IMR-90 (cell line): ENCODE data around the gene TPI1. TPM values are rescaled to one million over a fixed set of nuclear protein-coding genes. Genes with fewer than 3 reads are reported as not detected.

ENCODE experiments used
- ATAC-seq: fragments of 200-7000 bp; cut with Tn5 transposase; 2 replicates; pipeline ENCODE4 v1.9.1; 2020; ENCODE audit warnings: low read depth, mild to moderate bottlenecking, moderate library complexity
- BruUV-seq: library from RNA; stranded (reverse); fragments of 400-500 nt; replicated peaks from 2 replicates; lab custom pipeline; 2021; lab: Mats Ljungman, UMichigan
- CTCF ChIA-PET: fragments of 300-600 bp; formaldehyde crosslinking; extraction: SDS; loops from one replicate; lab custom pipeline; 2021; ENCODE audit warnings: antibody characterized with exemption; lab: Yijun Ruan, JAX
- POLR2A ChIA-PET: fragments of 300-600 bp; sonication (Branson Sonifier 250); formaldehyde crosslinking; loops from one replicate; lab custom pipeline; 2022; ENCODE audit warnings: antibody characterized with exemption; ENCODE audit not compliant: unreplicated experiment; lab: Charles Lee
- DNase-seq: peaks from one replicate; pipeline ENCODE4 v3.0.0; 2013
- H2AFZ ChIP-seq: replicated peaks from 2 replicates; pipeline ENCODE3; 2013; ENCODE audit warnings: low read length, mild to moderate bottlenecking; ENCODE audit not compliant: poor library complexity
- H2AK5ac ChIP-seq: 2 replicates; pipeline ENCODE4 v1.6.1; 2013; ENCODE audit warnings: low read depth, low read length, inconsistent platforms
- H2AK9ac ChIP-seq: replicated peaks from 2 replicates; pipeline ENCODE3; 2013; ENCODE audit warnings: mild to moderate bottlenecking, low read depth, low read length, moderate library complexity; ENCODE audit not compliant: poor library complexity
- H2BK120ac ChIP-seq: 2 replicates; pipeline ENCODE4 v1.6.1; 2013; ENCODE audit warnings: low read depth, low read length, inconsistent platforms
- H2BK15ac ChIP-seq: 3 replicates; pipeline ENCODE4 v1.6.1; 2013; ENCODE audit warnings: low read depth, low read length, inconsistent platforms
- H2BK20ac ChIP-seq: 2 replicates; pipeline ENCODE4 v1.6.1; 2013; ENCODE audit warnings: low read depth, mild to moderate bottlenecking, inconsistent platforms, low read length, moderate library complexity
- H2BK5ac ChIP-seq: 2 replicates; pipeline ENCODE4 v1.6.1; 2013; ENCODE audit warnings: mild to moderate bottlenecking, low read depth, low read length, inconsistent platforms; ENCODE audit not compliant: poor library complexity, severe bottlenecking
- H3K14ac ChIP-seq: replicated peaks from 2 replicates; pipeline ENCODE4 v1.6.1; 2013; ENCODE audit warnings: low read depth, low read length, inconsistent platforms
- H3K18ac ChIP-seq: 2 replicates; pipeline ENCODE4 v1.6.1; 2013; ENCODE audit warnings: low read depth, low read length, control low read depth
- H3K23ac ChIP-seq: 2 replicates; pipeline ENCODE4 v1.6.1; 2013; ENCODE audit warnings: low read depth, low read length, inconsistent platforms
- H3K27ac ChIP-seq: 2 replicates; pipeline ENCODE4 v1.5.1; 2013; ENCODE audit warnings: mild to moderate bottlenecking, control low read depth, low read length; ENCODE audit not compliant: insufficient read depth
- H3K27me3 ChIP-seq: 2 replicates; pipeline ENCODE4 v1.6.1; 2013; ENCODE audit warnings: low read length; ENCODE audit not compliant: control insufficient read depth, insufficient read depth
- H3K36me3 ChIP-seq: 2 replicates; pipeline ENCODE4 v1.6.1; 2013; ENCODE audit warnings: low read length, mixed read lengths; ENCODE audit not compliant: control insufficient read depth, insufficient read depth
- H3K4ac ChIP-seq: 2 replicates; pipeline ENCODE4 v1.6.1; 2013; ENCODE audit warnings: low read depth, low read length, inconsistent platforms
- H3K4me1 ChIP-seq: 2 replicates; pipeline ENCODE4 v1.6.1; 2013; ENCODE audit warnings: low read length, mixed read lengths; ENCODE audit not compliant: control insufficient read depth, insufficient read depth
- H3K4me2 ChIP-seq: 2 replicates; pipeline ENCODE4 v1.6.1; 2013; ENCODE audit warnings: low read depth, mild to moderate bottlenecking, control low read depth, low read length, moderate library complexity
- H3K4me3 ChIP-seq: 2 replicates; pipeline ENCODE4 v1.5.1; 2013; ENCODE audit warnings: low read depth, mild to moderate bottlenecking, control low read depth, low read length, moderate library complexity; ENCODE audit not compliant: insufficient read depth
- H3K56ac ChIP-seq: 2 replicates; pipeline ENCODE4 v1.6.1; 2013; ENCODE audit warnings: low read length, inconsistent platforms; ENCODE audit not compliant: insufficient read depth; ENCODE audit errors: extremely low read depth
- H3K79me1 ChIP-seq, 2 experiments: 2 replicates each; pipeline ENCODE4 v1.6.1; 2013; ENCODE audit warnings: low read length in 2 of 2, inconsistent platforms in 1 of 2, low read depth in 1 of 2
- H3K9ac ChIP-seq: 2 replicates; pipeline ENCODE4 v1.6.1; 2013; ENCODE audit warnings: low read depth, low read length, control low read depth
- H3K9me1 ChIP-seq: 2 replicates; pipeline ENCODE4 v1.6.1; 2013; ENCODE audit warnings: low read length, inconsistent platforms; ENCODE audit not compliant: insufficient read depth
- H3K9me3 ChIP-seq: 2 replicates; pipeline ENCODE4 v1.6.1; 2013; ENCODE audit warnings: low read length; ENCODE audit not compliant: control insufficient read depth, insufficient read depth
- H4K20me1 ChIP-seq: 2 replicates; pipeline ENCODE4 v1.6.1; 2013; ENCODE audit warnings: low read length, inconsistent platforms; ENCODE audit not compliant: insufficient read depth
- H4K5ac ChIP-seq: 2 replicates; pipeline ENCODE4 v1.6.1; 2013; ENCODE audit warnings: mild to moderate bottlenecking, low read depth, low read length, control low read depth
- H4K8ac ChIP-seq, 2 experiments: 2 replicates each; pipeline ENCODE4 v1.6.1; 2013; ENCODE audit warnings: low read depth in 2 of 2, low read length in 2 of 2, control low read depth in 1 of 2, inconsistent platforms in 1 of 2
- H4K91ac ChIP-seq: 2 replicates; pipeline ENCODE4 v1.6.1; 2013; ENCODE audit warnings: low read depth, low read length, inconsistent platforms; ENCODE audit not compliant: insufficient read depth
- CHD1 ChIP-seq: IDR thresholded peaks from 2 replicates; pipeline ENCODE4 v1.6.1; 2012; ENCODE audit warnings: low read depth, low read length, improper control_type of control experiment
- CTCF ChIP-seq: conservative IDR thresholded peaks from 2 replicates; pipeline ENCODE4 v1.5.1; 2012; ENCODE audit warnings: mild to moderate bottlenecking, low read depth, low read length, improper control_type of control experiment
- POLR2A ChIP-seq: IDR thresholded peaks from 2 replicates; pipeline ENCODE4 v1.6.1; 2012; ENCODE audit warnings: mild to moderate bottlenecking, low read depth, low read length
- RAD21 ChIP-seq: IDR thresholded peaks from 2 replicates; pipeline ENCODE4 v1.6.1; 2012; ENCODE audit warnings: low read length, improper control_type of control experiment
- RCOR1 ChIP-seq: IDR thresholded peaks from 2 replicates; pipeline ENCODE4 v1.6.1; 2012; ENCODE audit warnings: mild to moderate bottlenecking, low read length, improper control_type of control experiment; ENCODE audit not compliant: insufficient replicate concordance
- SMC3 ChIP-seq: fragments of 150-350 bp; IDR thresholded peaks from 2 replicates; pipeline ENCODE4 v1.6.1; 2016; ENCODE audit warnings: low read depth, mild to moderate bottlenecking, antibody characterized with exemption, low read length, moderate library complexity
- USF2 ChIP-seq: fragments of 150-350 bp; IDR thresholded peaks from 2 replicates; pipeline ENCODE4 v1.6.1; 2017; ENCODE audit warnings: mild to moderate bottlenecking, antibody characterized with exemption, low read length, low read depth
- WGBS, 2 experiments: methylation state at CpG; one replicate each; pipeline versions ENCODE4 v1.1.5 to v1.1.7; 2013; ENCODE audit warnings: missing lambda C conversion rate in 2 of 2; ENCODE audit not compliant: insufficient read length in 1 of 2; ENCODE audit errors: extremely low coverage in 2 of 2; 5-methylcytosine and 5-hydroxymethylcytosine counted together
- dilution Hi-C: fragments of 300-500 bp; cut with HindIII; formaldehyde crosslinking; loops from one replicate; pipeline ENCODE4 v1.14.3; 2018; ENCODE audit warnings: low sequenced_read_pairs; ENCODE audit not compliant: unreplicated experiment
- in situ Hi-C: fragments of 300-500 bp; cut with MboI; formaldehyde crosslinking; loops from 3 replicates; pipeline ENCODE4 v1.14.3; 2019; ENCODE audit warnings: low sequenced_read_pairs, inconsistent platforms, mixed read lengths
- intact Hi-C: fragments of 100-400 bp; cut with micrococcal nuclease; formaldehyde crosslinking; loops from 2 replicates; pipeline ENCODE4 v1.10.0; 2022
- polyA plus RNA-seq, 3 experiments: library from polyadenylated mRNA; depleted of rRNA; stranded (reverse); fragments of >200 nt; gene quantifications; 2 replicates each; pipeline ENCODE4 v1.2.3, GENCODE V29; 2012; ENCODE audit warnings: low replicate concordance in 1 of 3
- total RNA-seq: library from RNA; depleted of rRNA; stranded (reverse); fragments of >200 nt; gene quantifications from 2 replicates; pipeline ENCODE4 v1.2.3, GENCODE V29; 2012

TPI1 gene
- total and polyA plus RNA-seq, 2 of the 4 experiments (the other 2 are of a cell fraction), result 1,995 to 2,176 TPM

DNA sequence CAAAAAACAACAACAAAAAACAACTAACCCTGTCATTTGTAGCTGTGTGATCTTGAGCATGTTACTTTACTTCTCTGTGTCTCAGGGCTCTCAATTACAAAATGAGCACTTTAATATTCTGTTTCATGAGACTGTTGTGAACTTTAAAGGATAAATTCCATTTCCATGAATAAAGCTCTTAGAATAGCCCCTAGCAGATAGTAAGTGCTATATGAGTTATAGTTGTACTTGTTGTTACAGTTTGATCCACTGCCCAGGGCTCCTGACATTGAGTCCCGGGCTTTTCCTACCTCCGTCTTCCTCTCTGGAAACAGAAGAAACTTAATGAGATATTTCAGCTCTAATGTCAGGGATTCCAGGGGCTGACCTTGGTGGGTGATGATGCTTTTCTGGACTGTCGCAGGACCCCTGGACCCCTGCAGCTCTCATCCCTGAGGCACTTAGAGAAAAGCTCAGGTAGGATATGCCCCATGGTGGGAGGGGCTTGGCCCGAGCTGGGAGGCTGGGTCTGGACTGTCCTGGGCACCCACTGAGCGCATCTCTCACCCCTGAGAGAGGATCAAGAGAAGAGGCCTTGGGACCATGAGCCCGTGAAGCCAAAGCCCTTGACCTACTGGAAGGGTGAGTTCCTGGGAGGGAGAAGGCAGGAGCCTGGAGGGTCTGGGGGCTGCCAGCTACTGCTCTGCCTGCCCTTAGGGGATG lies 34.0 kb upstream of the TPI1 start:
- no peak overlapping the region for H3K4me3 ChIP-seq
- H3K4ac ChIP-seq, result no peak overlapping the region
- no peak overlapping the region for H2BK20ac ChIP-seq
- H4K8ac ChIP-seq, result no peak overlapping the region
- H4K20me1 ChIP-seq, result peaks cover 12% of the 10 kb centered on the region
- H3K9me3 ChIP-seq, result no peaks in the 10 kb centered on the region
- 87% methylated on average over 3 of the region's 6 CpGs; no CpG with 5 or more reads in 1 of the 2 experiments for WGBS, 2 experiments
- DNase-seq, result peak; percentile 30
- dilution Hi-C loops (no loop called here), intact Hi-C loops (no loop called here), in situ Hi-C loops (no loop called here)
- H3K18ac ChIP-seq, result no peak overlapping the region
- H2AFZ ChIP-seq, result no peak overlapping the region
- CTCF ChIA-PET, result no interaction called here
- H3K36me3 ChIP-seq, result peaks cover 56% of the 10 kb centered on the region
- peaks cover 4% of the 10 kb centered on the region; the same call in 1 of the 2 replicates for H3K9me1 ChIP-seq
- TF ChIP-seq CTCF (no peak), SMC3 (no peak), CHD1 (no peak), USF2 (no peak), POLR2A (no peak), RAD21 (no peak), RCOR1 (no peak)
- H2BK120ac ChIP-seq, result no peak overlapping the region
- no peak overlapping the region for H4K5ac ChIP-seq
- no peak overlapping the region for H3K56ac ChIP-seq
- ATAC-seq, result no peak
- no peak overlapping the region for H3K27ac ChIP-seq
- peaks cover 17 to 50% of the 10 kb centered on the region in 2 experiments for H3K79me1 ChIP-seq
- H3K23ac ChIP-seq, result no peak overlapping the region
- POLR2A ChIA-PET, result interaction anchor here (0.5 kb wide), 2 partner anchors 21 to 1103 kb away, joined by 6 to 10 read pairs; no protein-coding TSS in a partner anchor
- no peaks in the 10 kb centered on the region for H3K27me3 ChIP-seq
- BruUV-seq, result no TSS peak
- H3K4me1 ChIP-seq, result peaks cover 7% of the 10 kb centered on the region
- no peak overlapping the region for H2AK5ac ChIP-seq
- no peak overlapping the region for H2BK15ac ChIP-seq
- H3K9ac ChIP-seq, result no peak overlapping the region
- no peak overlapping the region for H2BK5ac ChIP-seq
- no peak overlapping the region for H2AK9ac ChIP-seq
- no peak overlapping the region for H4K91ac ChIP-seq
- no peak overlapping the region for H3K4me2 ChIP-seq
- no peak overlapping the region for H3K14ac ChIP-seq
